ENCODE data around the gene LPIN3. TPM values are rescaled to one million over a fixed set of nuclear protein-coding genes. Genes with fewer than 3 reads are reported as not detected.
"Not testable (repeated sequence)": the region's sequence is repeated elsewhere in the genome, so short reads cannot be mapped to it uniquely, and the experiment has no call there.

The LPIN3 gene
- total RNA-seq: under 1 TPM; 0.19 to 0.32 (median 0.20) TPM

- H3K4me3 Mint-ChIP-seq: peak within 1 kb of the TSS; percentile 73
- ATAC-seq (peak; percentile 74 to 76), DNase-seq (peak; percentile 40)
- no peaks in the 10 kb centered on the region for H3K9me3 Mint-ChIP-seq
- peaks cover 4% of the 10 kb centered on the region for H3K27me3 Mint-ChIP-seq (ENCODE audit: low read depth)
- H3K36me3 Mint-ChIP-seq (ENCODE audit: insufficient read depth): no peaks in the 10 kb centered on the region
- peaks cover 9% of the 10 kb centered on the region for H3K4me1 Mint-ChIP-seq (ENCODE audit: low read depth)
Observed at GRCh38 chr20:41340327-41341055, at the start of gene LPIN3. Gene LPIN3 (plus strand): TSS chr20:41340821. CDS start chr20:41345804, 4,983 bp downstream.

- ATAC-seq (no peak), DNase-seq (no peak)
- Mint-ChIP-seq H3K36me3 (ENCODE audit: insufficient read depth) (no peaks in the 10 kb centered on the region), H3K9me3 (no peaks in the 10 kb centered on the region), H3K4me3 (no peak overlapping the region), H3K27me3 (ENCODE audit: low read depth) (no peaks in the 10 kb centered on the region), H3K4me1 (ENCODE audit: low read depth) (no peaks in the 10 kb centered on the region)
Observed at GRCh38 chr20:41293269-41294037, 47.2 kb upstream of the LPIN3 start.

GRCh38 chr20:41299899-41300298, 40.7 kb upstream of the LPIN3 start:
- H3K4me3 Mint-ChIP-seq: no peak overlapping the region
- H3K27me3 Mint-ChIP-seq (ENCODE audit: low read depth): no peaks in the 10 kb centered on the region
- no peaks in the 10 kb centered on the region for H3K4me1 Mint-ChIP-seq (ENCODE audit: low read depth)
- DNase-seq (no peak), ATAC-seq (no peak)
- no peaks in the 10 kb centered on the region for H3K36me3 Mint-ChIP-seq (ENCODE audit: insufficient read depth)
- no peaks in the 10 kb centered on the region for H3K9me3 Mint-ChIP-seq

- Mint-ChIP-seq H3K9me3 (no peaks in the 10 kb centered on the region), H3K36me3 (ENCODE audit: insufficient read depth) (no peaks in the 10 kb centered on the region), H3K4me1 (ENCODE audit: low read depth) (no peaks in the 10 kb centered on the region), H3K27me3 (ENCODE audit: low read depth) (no peaks in the 10 kb centered on the region), H3K4me3 (no peak overlapping the region)
- DNase-seq (no peak), ATAC-seq (no peak)
Observed at GRCh38 chr20:41300383-41300782, 40.2 kb upstream of the LPIN3 start.

GRCh38 chr20:41300886-41301285, 39.7 kb upstream of the LPIN3 start:
- H3K36me3 Mint-ChIP-seq (ENCODE audit: insufficient read depth): no peaks in the 10 kb centered on the region
- H3K27me3 Mint-ChIP-seq (ENCODE audit: low read depth): no peaks in the 10 kb centered on the region
- ATAC-seq: no peak
- no peaks in the 10 kb centered on the region for H3K9me3 Mint-ChIP-seq
- no peaks in the 10 kb centered on the region for H3K4me1 Mint-ChIP-seq (ENCODE audit: low read depth)
- H3K4me3 Mint-ChIP-seq: no peak overlapping the region
- DNase-seq: no peak

- DNase-seq (no peak), ATAC-seq (no peak)
- Mint-ChIP-seq H3K9me3 (no peaks in the 10 kb centered on the region), H3K4me1 (ENCODE audit: low read depth) (peaks cover 1% of the 10 kb centered on the region), H3K36me3 (ENCODE audit: insufficient read depth) (no peaks in the 10 kb centered on the region), H3K27me3 (ENCODE audit: low read depth) (no peaks in the 10 kb centered on the region), H3K4me3 (no peak overlapping the region)
Observed at GRCh38 chr20:41304002-41304401, 36.6 kb upstream of the LPIN3 start.

- H3K4me1 Mint-ChIP-seq (ENCODE audit: low read depth): peaks cover 1% of the 10 kb centered on the region
- H3K4me3 Mint-ChIP-seq: no peak overlapping the region
- no peaks in the 10 kb centered on the region for H3K36me3 Mint-ChIP-seq (ENCODE audit: insufficient read depth)
- no peaks in the 10 kb centered on the region for H3K9me3 Mint-ChIP-seq
- no peaks in the 10 kb centered on the region for H3K27me3 Mint-ChIP-seq (ENCODE audit: low read depth)
- DNase-seq (no peak), ATAC-seq (no peak)
Observed at GRCh38 chr20:41304424-41305079, 36.1 kb upstream of the LPIN3 start.

GRCh38 chr20:41306061-41306727, 34.4 kb upstream of the LPIN3 start:
- no peak overlapping the region for H3K4me3 Mint-ChIP-seq
- H3K27me3 Mint-ChIP-seq (ENCODE audit: low read depth): no peaks in the 10 kb centered on the region
- DNase-seq: no peak
- ATAC-seq: no peak
- H3K36me3 Mint-ChIP-seq (ENCODE audit: insufficient read depth): no peaks in the 10 kb centered on the region
- peaks cover 1% of the 10 kb centered on the region for H3K4me1 Mint-ChIP-seq (ENCODE audit: low read depth)
- no peaks in the 10 kb centered on the region for H3K9me3 Mint-ChIP-seq

GRCh38 chr20:41307021-41307420, 33.6 kb upstream of the LPIN3 start:
- H3K4me3 Mint-ChIP-seq: no peak overlapping the region

GRCh38 chr20:41308290-41308711, 32.3 kb upstream of the LPIN3 start:
- no peaks in the 10 kb centered on the region for H3K27me3 Mint-ChIP-seq (ENCODE audit: low read depth)
- ATAC-seq (no peak), DNase-seq (no peak)
- H3K9me3 Mint-ChIP-seq: no peaks in the 10 kb centered on the region
- H3K36me3 Mint-ChIP-seq (ENCODE audit: insufficient read depth): no peaks in the 10 kb centered on the region
- H3K4me1 Mint-ChIP-seq (ENCODE audit: low read depth): peaks cover 1% of the 10 kb centered on the region
- H3K4me3 Mint-ChIP-seq: no peak overlapping the region

More at GRCh38 chr20:41307021-41307420, 33.6 kb upstream of the LPIN3 start:
- no peak for ATAC-seq
- no peaks in the 10 kb centered on the region for H3K9me3 Mint-ChIP-seq
- DNase-seq: no peak
- H3K36me3 Mint-ChIP-seq (ENCODE audit: insufficient read depth): no peaks in the 10 kb centered on the region
- H3K27me3 Mint-ChIP-seq (ENCODE audit: low read depth): no peaks in the 10 kb centered on the region
- peaks cover 1% of the 10 kb centered on the region for H3K4me1 Mint-ChIP-seq (ENCODE audit: low read depth)

- Mint-ChIP-seq H3K4me1 (ENCODE audit: low read depth) (peaks cover 1% of the 10 kb centered on the region), H3K36me3 (ENCODE audit: insufficient read depth) (no peaks in the 10 kb centered on the region), H3K27me3 (ENCODE audit: low read depth) (no peaks in the 10 kb centered on the region), H3K9me3 (no peaks in the 10 kb centered on the region), H3K4me3 (no peak overlapping the region)
- DNase-seq (no peak), ATAC-seq (no peak)
Observed at GRCh38 chr20:41308726-41309413, 31.8 kb upstream of the LPIN3 start.

- DNase-seq: no peak
- Mint-ChIP-seq H3K27me3 (ENCODE audit: low read depth) (no peaks in the 10 kb centered on the region), H3K4me1 (ENCODE audit: low read depth) (peaks cover 1% of the 10 kb centered on the region), H3K4me3 (no peak overlapping the region), H3K9me3 (no peaks in the 10 kb centered on the region), H3K36me3 (ENCODE audit: insufficient read depth) (no peaks in the 10 kb centered on the region)
- no peak for ATAC-seq
Observed at GRCh38 chr20:41309817-41310216, 30.8 kb upstream of the LPIN3 start.

GRCh38 chr20:41312009-41312408, 28.6 kb upstream of the LPIN3 start:
- not testable (repeated sequence) for DNase-seq; ATAC-seq; H3K27me3 Mint-ChIP-seq (ENCODE audit: low read depth); H3K36me3 Mint-ChIP-seq (ENCODE audit: insufficient read depth); H3K4me3 Mint-ChIP-seq; H3K9me3 Mint-ChIP-seq
- H3K4me1 Mint-ChIP-seq (ENCODE audit: low read depth): peaks cover 13% of the 10 kb centered on the region

- Mint-ChIP-seq H3K4me1 (ENCODE audit: low read depth) (peaks cover 13% of the 10 kb centered on the region), H3K36me3 (ENCODE audit: insufficient read depth) (no peaks in the 10 kb centered on the region), H3K4me3 (no peak overlapping the region), H3K9me3 (no peaks in the 10 kb centered on the region), H3K27me3 (ENCODE audit: low read depth) (no peaks in the 10 kb centered on the region)
- no peak for ATAC-seq
- DNase-seq: no peak
Observed at GRCh38 chr20:41314386-41314785, 26.2 kb upstream of the LPIN3 start.

Data from activated T-cell treated with anti-CD3 and anti-CD28 coated beads, Interleukin-2, amount 50 U/mL, for 4 hours (primary cell).